ENCODE measurements around the gene BOLA2.
"Not testable (repeated sequence)": the region's sequence is repeated elsewhere in the genome, so short reads cannot be mapped to it uniquely, and the experiment has no call there.

The BOLA2 gene

DNA sequence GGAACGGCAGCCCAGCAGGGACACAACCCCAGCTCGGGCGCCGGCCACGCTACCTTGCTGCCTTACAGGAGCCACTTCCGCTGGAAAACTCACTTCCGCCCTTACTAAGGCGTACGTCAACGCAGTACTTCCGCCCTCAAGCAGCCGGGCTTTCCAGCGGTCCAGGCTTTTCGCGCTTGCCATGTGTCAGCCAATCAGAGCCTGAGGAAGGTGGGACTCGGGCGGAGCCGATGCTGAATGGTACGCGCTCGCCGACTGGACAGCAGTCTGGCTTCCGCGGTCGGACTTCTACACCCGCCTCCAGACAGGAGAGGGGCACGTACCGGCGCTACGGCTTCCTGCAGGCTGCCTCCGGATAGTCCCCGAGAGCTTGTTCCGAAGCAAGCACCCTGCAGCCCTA lies at the start of gene BOLA2, which contains the start of gene SLX1B:
Gene BOLA2, minus strand, starts transcription at position 83 of the 400 bp plus-strand sequence. CDS start 98 bp downstream, outside the sequence.
Gene SLX1B, plus strand, starts transcription at position 265 of the 400 bp plus-strand sequence.
- DNase-seq, result not testable (repeated sequence)

GRCh38 chr16:29482276-29482675 lies 28.1 kb upstream of the BOLA2 start:
- not testable (repeated sequence) for DNase-seq

DNA sequence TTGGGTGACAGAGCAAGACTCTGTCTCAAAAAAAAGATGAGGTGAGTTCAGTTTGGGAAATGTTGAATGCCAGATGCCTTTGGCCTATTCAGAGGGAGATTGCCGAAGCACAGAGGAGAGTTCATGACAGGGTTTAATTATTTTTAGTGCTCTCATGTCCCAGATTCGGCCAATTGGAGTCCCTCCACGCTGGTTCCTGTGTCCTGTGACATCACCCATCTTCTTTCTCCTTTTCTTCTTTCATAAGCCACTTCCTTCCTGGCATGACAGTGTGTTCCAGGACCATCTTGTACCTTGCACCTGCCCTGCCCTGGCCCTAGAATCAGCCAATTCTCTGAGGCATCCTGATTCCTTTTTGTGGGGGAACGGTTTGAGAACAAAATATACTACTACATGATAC lies 17.9 kb upstream of the BOLA2 start:
- not testable (repeated sequence) for DNase-seq

GRCh38 chr16:29469660-29470059 lies 15.5 kb upstream of the BOLA2 start:
- DNase-seq, result not testable (repeated sequence)

DNA sequence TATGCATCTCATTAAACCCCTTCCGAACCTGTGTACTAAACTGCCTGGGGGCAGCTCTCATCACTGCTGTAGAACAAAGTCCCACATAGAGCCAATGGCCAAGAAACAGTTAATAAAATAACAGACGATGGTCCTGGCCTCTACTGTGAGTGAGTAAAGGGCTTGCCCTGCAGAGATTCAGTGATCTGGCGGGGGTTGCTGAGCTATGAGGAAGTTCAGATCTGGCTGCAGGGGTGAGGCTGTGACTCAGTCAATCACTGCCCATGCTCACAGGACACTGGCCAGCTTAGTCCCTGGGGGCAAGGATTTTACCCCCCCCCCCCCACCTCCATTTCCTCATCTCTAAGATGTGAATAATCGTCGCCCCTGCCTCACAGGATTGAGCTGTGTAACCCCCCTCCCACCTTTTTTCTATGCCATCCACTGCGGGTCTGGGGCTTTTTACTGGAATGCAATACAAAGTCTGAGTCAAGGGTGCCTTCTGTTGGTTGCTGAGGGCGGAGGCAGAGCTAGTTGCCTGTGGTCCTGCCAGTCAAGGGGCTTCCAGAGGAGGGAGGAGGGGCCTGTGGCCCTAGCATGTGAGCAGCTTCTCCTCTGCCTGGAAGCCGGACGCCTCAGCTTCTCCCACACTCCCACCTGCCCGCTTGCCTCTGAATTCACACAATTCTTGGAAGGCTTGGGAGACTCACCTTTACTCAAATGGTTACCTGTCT lies 13.7 kb upstream of the BOLA2 start:
- not testable (repeated sequence) for DNase-seq

DNA sequence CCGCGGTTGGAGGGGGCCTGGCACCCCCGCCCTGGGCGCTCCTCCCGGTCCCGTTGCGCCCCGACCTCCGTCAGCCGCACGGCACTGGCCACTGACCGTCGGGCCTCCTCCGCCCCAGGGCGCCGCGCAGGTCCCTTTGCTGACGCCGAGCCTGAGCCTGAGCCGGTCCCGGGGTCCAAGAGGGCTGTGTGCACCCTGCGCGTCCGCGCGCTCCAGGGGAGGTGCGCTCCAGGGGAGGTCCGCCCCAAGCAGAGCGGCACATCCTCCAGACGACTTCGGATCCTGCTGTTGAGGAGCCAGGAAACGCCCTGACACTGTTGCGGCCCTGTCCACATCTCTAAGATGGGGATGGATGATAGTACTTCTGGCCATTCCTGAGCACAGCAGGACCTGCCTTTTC lies 12.8 kb upstream of the BOLA2 start:
- not testable (repeated sequence) for DNase-seq

DNA sequence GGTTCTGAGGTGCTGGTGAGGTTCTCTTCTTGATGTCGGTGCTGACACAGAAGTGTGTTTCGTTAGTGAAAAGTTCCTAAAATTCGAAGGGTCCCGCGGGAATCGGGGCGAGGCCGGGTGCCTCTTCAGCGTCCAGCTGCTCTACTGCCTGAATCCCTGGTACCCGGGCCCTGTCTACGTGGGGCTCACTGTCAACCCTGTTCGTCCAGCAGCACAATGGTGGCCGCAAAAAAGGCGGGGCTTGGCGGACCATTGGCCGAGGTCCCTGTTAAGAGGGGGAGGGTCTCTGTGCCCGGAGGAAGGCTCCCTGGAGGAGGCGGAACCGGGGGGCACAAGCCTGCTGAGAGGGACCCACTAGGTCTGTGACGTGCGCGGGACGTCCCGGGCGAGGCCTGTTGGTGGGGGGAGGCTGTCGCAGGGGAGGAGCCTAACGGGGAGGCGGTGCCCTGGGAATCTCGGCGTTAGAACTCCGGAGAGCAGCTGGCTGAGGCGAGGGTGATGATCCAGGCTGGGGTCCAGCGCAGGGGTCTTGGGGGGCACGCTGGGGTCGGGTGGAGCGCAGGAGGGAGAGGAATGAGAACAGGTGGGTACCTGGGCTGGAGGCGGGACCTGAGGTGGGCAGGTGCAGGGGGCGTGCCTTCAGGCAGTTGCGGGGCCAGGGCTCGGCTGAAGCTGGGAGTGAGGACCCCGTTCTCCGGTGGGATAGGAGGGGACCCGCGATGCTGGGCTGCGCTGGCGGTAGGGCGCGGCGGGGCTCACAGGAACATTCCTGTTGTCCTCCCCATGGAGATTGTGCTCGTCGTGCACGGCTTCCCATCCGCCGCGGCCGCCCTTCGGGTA lies 12.1 kb upstream of the BOLA2 start:
- not testable (repeated sequence) for DNase-seq

DNA sequence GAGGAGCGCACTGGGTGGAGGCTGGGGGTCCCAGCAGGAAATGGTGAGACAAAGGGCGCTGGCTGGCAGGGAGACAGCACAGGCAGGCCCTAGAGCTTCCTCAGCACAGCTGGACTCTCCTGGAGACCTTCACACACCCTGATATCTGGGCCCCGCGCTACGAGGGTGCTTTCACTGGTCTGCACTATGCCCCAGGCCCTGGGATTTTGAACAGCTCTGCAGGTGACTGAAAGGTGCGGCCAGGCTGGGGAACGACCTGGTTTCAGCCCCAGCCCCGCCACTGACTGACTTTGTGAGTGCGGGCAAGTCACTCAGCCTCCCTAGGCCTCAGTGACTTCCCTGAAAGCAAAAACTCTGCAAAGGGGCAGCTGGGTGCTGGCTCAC lies 6.5 kb upstream of the BOLA2 start:
- DNase-seq, result not testable (repeated sequence)

- DNase-seq, result not testable (repeated sequence)
Measured at GRCh38 chr16:29459706-29460646, 5.8 kb upstream of the BOLA2 start, which contains the start of gene SULT1A4. Gene SULT1A4 (plus strand): TSS chr16:29459913. CDS start chr16:29461386, 1,473 bp downstream.

GRCh38 chr16:29457660-29458059 lies 3.5 kb upstream of the BOLA2 start:
- not testable (repeated sequence) for DNase-seq

- DNase-seq, result not testable (repeated sequence)
Measured at GRCh38 chr16:29454828-29455227, 677 bp upstream of the BOLA2 start.

DNA sequence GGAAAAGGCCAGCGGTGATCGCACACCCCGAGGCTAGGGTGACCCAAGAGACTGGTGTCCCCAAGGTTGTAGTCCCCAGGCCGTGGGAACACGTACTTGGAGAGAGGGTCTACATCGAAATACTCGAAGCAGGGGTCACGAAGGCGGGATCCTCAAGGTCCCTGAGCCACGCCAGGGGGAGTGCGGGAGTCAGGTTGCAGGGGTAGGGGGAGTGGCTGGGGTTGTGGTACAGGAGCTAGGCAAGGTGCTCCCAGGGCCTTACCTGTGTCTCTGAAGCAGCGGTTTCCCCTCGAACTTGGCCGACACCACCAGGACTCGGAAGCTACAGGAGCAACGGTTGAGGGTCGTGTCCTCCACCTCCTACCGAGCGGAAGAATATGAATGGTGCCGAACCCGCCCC lies 397 bp downstream of the BOLA2 start:
- not testable (repeated sequence) for DNase-seq

GRCh38 chr16:29425390-29425789 lies 28.8 kb downstream of the BOLA2 start:
- not testable (repeated sequence) for DNase-seq

DNA sequence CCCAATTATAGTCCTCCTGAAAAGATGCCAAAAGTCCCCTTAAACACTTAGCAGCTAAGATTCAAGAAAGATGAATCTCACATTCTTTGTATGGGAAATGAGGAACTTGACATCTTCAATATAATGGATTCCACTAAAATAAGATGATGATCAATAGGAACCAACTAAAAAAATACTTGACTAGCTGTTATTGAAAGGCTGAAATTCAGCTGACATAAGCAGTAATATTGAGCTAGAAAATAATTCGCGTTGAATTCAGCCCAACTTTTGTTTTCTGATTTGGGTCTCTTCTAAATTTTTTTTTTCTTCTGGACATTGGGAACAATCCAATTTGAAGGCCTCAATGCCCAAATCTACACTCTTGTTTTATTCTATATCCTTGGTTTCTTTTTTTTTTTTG lies 30.6 kb downstream of the BOLA2 start:
- not testable (repeated sequence) for DNase-seq

DNA sequence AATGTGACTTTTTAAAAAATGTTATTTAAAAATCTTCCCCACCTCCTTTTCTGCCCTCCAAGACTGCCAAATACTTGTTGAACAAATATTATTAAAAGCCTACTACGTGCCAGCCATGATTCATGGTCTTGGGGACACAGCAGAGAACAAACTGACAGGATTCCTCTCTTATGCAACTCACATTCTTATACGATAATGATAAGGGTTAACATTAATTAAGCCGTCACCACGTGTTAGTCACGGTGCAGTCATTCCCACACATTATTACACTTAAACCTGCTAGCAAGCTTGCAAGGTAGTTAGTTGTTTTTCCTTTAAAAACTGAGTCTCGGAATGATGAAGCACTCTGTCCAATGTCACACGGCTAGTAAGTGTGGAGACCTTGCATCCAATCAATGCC lies 48.9 kb downstream of the BOLA2 start:
- DNase-seq, result not testable (repeated sequence)
